Mesendoderm (in vitro differentiated cells): ENCODE data around the gene ZFP3. TPM values are rescaled to one million over a fixed set of nuclear protein-coding genes. Genes with fewer than 3 reads are reported as not detected.
"Not testable (repeated sequence)": the region's sequence is repeated elsewhere in the genome, so short reads cannot be mapped to it uniquely, and the experiment has no call there.

ENCODE experiments used
- DNase-seq: peaks from one replicate; pipeline ENCODE4 v3.0.0; 2013
- H2AK5ac ChIP-seq: 2 replicates; pipeline ENCODE4 v1.6.1; 2013; ENCODE audit warnings: low read length, inconsistent platforms
- H2BK120ac ChIP-seq: 2 replicates; pipeline ENCODE4 v1.6.1; 2013; ENCODE audit warnings: low read depth, mild to moderate bottlenecking, low read length, moderate library complexity, mixed read lengths
- H2BK15ac ChIP-seq: replicated peaks from 2 replicates; pipeline ENCODE4 v1.6.1; 2013; ENCODE audit warnings: low read depth, mild to moderate bottlenecking, moderate library complexity
- H2BK5ac ChIP-seq: 2 replicates; pipeline ENCODE4 v1.6.1; 2013; ENCODE audit warnings: low read length, inconsistent platforms
- H3K18ac ChIP-seq: 2 replicates; pipeline ENCODE4 v1.6.1; 2013; ENCODE audit warnings: mild to moderate bottlenecking, low read length, mixed read lengths
- H3K23ac ChIP-seq: one replicate; pipeline ENCODE4 v1.6.1; 2013; ENCODE audit warnings: low read length
- H3K27ac ChIP-seq: 2 replicates; pipeline ENCODE4 v1.5.1; 2013; ENCODE audit warnings: low read depth, mild to moderate bottlenecking, inconsistent platforms, low read length, moderate library complexity
- H3K27me3 ChIP-seq: 2 replicates; pipeline ENCODE4 v1.6.1; 2013; ENCODE audit warnings: low read length, control low read depth, mild to moderate bottlenecking, inconsistent platforms; ENCODE audit not compliant: insufficient read depth, poor library complexity
- H3K36me3 ChIP-seq: 2 replicates; pipeline ENCODE4 v1.6.1; 2013; ENCODE audit warnings: low read length, inconsistent platforms; ENCODE audit not compliant: control insufficient read depth, insufficient read depth
- H3K4ac ChIP-seq: one replicate; pipeline ENCODE4 v1.6.1; 2013; ENCODE audit warnings: low read depth, mild to moderate bottlenecking, low read length, moderate library complexity
- H3K4me1 ChIP-seq: 2 replicates; pipeline ENCODE4 v1.6.1; 2013; ENCODE audit warnings: low read depth, low read length, inconsistent platforms; ENCODE audit not compliant: control insufficient read depth
- H3K4me2 ChIP-seq: 2 replicates; pipeline ENCODE4 v1.6.1; 2013; ENCODE audit warnings: low read length
- H3K4me3 ChIP-seq: 2 replicates; pipeline ENCODE4 v1.5.1; 2013; ENCODE audit warnings: mild to moderate bottlenecking, low read length
- H3K56ac ChIP-seq: one replicate; pipeline ENCODE4 v1.6.1; 2013; ENCODE audit warnings: low read length
- H3K79me1 ChIP-seq: 2 replicates; pipeline ENCODE4 v1.6.1; 2013; ENCODE audit warnings: low read length, inconsistent platforms
- H3K79me2 ChIP-seq: 2 replicates; pipeline ENCODE4 v1.6.1; 2013; ENCODE audit warnings: mild to moderate bottlenecking, low read length; ENCODE audit not compliant: control insufficient read depth, insufficient read depth
- H3K9ac ChIP-seq: 2 replicates; pipeline ENCODE4 v1.6.1; 2013; ENCODE audit warnings: low read length, inconsistent platforms
- H4K5ac ChIP-seq: one replicate; pipeline ENCODE4 v1.6.1; 2013; ENCODE audit warnings: low read length
- H4K8ac ChIP-seq: one replicate; pipeline ENCODE4 v1.6.1; 2013; ENCODE audit warnings: low read depth, mild to moderate bottlenecking, control low read depth, low read length, moderate library complexity
- WGBS: extraction: QIAGEN DNeasy Blood & Tissue Kit; methylation state at CpG from one replicate; pipeline ENCODE4 v1.1.7; 2013; ENCODE audit warnings: low lambda C conversion rate, missing lambda C conversion rate; ENCODE audit not compliant: insufficient coverage; ENCODE audit errors: extremely low coverage; 5-methylcytosine and 5-hydroxymethylcytosine counted together
- small RNA-seq: library from polyadenylated mRNA; stranded (forward); fragments of <200 nt; extraction: miRNeasy Mini kit (QIAGEN cat#:217004); gene quantifications from one replicate; pipeline ENCODE3, GENCODE V24; 2013; ENCODE audit not compliant: insufficient read depth

Gene ZFP3

GRCh38 chr17:5138616-5139457 lies 60.6 kb downstream of the ZFP3 start:
- H3K23ac ChIP-seq: no peak overlapping the region
- no peak overlapping the region for H3K4me2 ChIP-seq
- no peak overlapping the region for H4K8ac ChIP-seq
- H3K4me1 ChIP-seq: no peaks in the 10 kb centered on the region
- no peaks in the 10 kb centered on the region for H3K36me3 ChIP-seq
- no peak overlapping the region for H3K4ac ChIP-seq
- H3K27me3 ChIP-seq: no peaks in the 10 kb centered on the region
- no CpG with 5 or more reads among the region's 24 CpGs for WGBS
- no peak overlapping the region for H3K56ac ChIP-seq
- H4K5ac ChIP-seq: no peak overlapping the region
- no peak overlapping the region for H3K4me3 ChIP-seq
- no peak overlapping the region for H2BK5ac ChIP-seq
- H3K27ac ChIP-seq: no peak overlapping the region
- no peak overlapping the region for H3K18ac ChIP-seq
- DNase-seq: no peak
- no peak overlapping the region for H2BK120ac ChIP-seq
- no peak overlapping the region for H3K9ac ChIP-seq
- H3K79me2 ChIP-seq: no peaks in the 10 kb centered on the region
- no peaks in the 10 kb centered on the region for H3K79me1 ChIP-seq
- no peak overlapping the region for H2BK15ac ChIP-seq
- no peak overlapping the region for H2AK5ac ChIP-seq

GRCh38 chr17:5139458-5139732 lies 61.1 kb downstream of the ZFP3 start:
- no peak overlapping the region for H4K5ac ChIP-seq
- H3K36me3 ChIP-seq: no peaks in the 10 kb centered on the region
- H3K18ac ChIP-seq: no peak overlapping the region
- no peak overlapping the region for H2AK5ac ChIP-seq
- no peak overlapping the region for H2BK120ac ChIP-seq
- DNase-seq: no peak
- H2BK5ac ChIP-seq: no peak overlapping the region
- H3K27ac ChIP-seq: no peak overlapping the region
- H3K23ac ChIP-seq: no peak overlapping the region
- no peaks in the 10 kb centered on the region for H3K79me1 ChIP-seq
- no peak overlapping the region for H3K9ac ChIP-seq
- H3K4me1 ChIP-seq: no peaks in the 10 kb centered on the region
- H3K4me2 ChIP-seq: no peak overlapping the region
- H3K27me3 ChIP-seq: no peaks in the 10 kb centered on the region
- H3K4me3 ChIP-seq: no peak overlapping the region
- H3K79me2 ChIP-seq: no peaks in the 10 kb centered on the region
- H3K56ac ChIP-seq: no peak overlapping the region
- WGBS: no CpG with 5 or more reads among the region's 5 CpGs
- H3K4ac ChIP-seq: no peak overlapping the region
- no peak overlapping the region for H2BK15ac ChIP-seq
- no peak overlapping the region for H4K8ac ChIP-seq

- no CpG with 5 or more reads among the region's 18 CpGs for WGBS
- not testable (repeated sequence) for H2BK5ac ChIP-seq, H3K79me1 ChIP-seq
These were observed 64.6 kb downstream of the ZFP3 start for GRCh38 chr17:5142877-5143276.

More at GRCh38 chr17:5142877-5143276, 64.6 kb downstream of the ZFP3 start:
- not testable (repeated sequence) for H3K9ac ChIP-seq, H4K5ac ChIP-seq, H3K36me3 ChIP-seq, H2AK5ac ChIP-seq, H3K27me3 ChIP-seq, H3K18ac ChIP-seq, H3K4me3 ChIP-seq, DNase-seq, H3K4me2 ChIP-seq, H3K23ac ChIP-seq, H2BK15ac ChIP-seq, H3K27ac ChIP-seq, H3K4me1 ChIP-seq, H2BK120ac ChIP-seq, H3K56ac ChIP-seq, H3K79me2 ChIP-seq, H4K8ac ChIP-seq, H3K4ac ChIP-seq

Small RNA genes lying within 50 kb of the gene (small RNA-seq; reads per million reads assigned to genes)
- not detected for gene AC012146.4
